HepG2 (cell line): ENCODE results near the gene FGF3. TPM values are rescaled to one million over a fixed set of nuclear protein-coding genes. Genes with fewer than 3 reads are reported as not detected.

Source experiments
- ATAC-seq: fragments of 200-7000 bp; cut with Tn5 transposase; 3 replicates; pipeline ENCODE4 v1.9.1; 2020; ENCODE audit warnings: mild to moderate bottlenecking, moderate library complexity
- BruUV-seq: library from RNA; stranded (reverse); fragments of 400-500 nt; replicated peaks from 2 replicates; lab custom pipeline; 2021; lab: Mats Ljungman, UMichigan
- CTCF ChIA-PET: fragments of 300-600 bp; formaldehyde crosslinking; extraction: SDS; loops from one replicate; lab custom pipeline; 2021; ENCODE audit warnings: low total read pairs, inconsistent platforms, low intra/inter-chr PET ratio; lab: Yijun Ruan, JAX
- POLR2A ChIA-PET: fragments of 350-600 bp; sonication (Branson Sonifier 250); formaldehyde crosslinking; loops from one replicate; lab custom pipeline; 2020; ENCODE audit warnings: antibody characterized with exemption, inconsistent platforms; lab: Yijun Ruan, JAX
- DNase-seq: peaks from one replicate; pipeline ENCODE4 v3.0.0-alpha.2; 2015; ENCODE audit warnings: low spot score
- FAIRE-seq: peaks from 3 replicates; lab custom pipeline; 2011; peaks lifted over from hg19 to GRCh38; lab: Jason Lieb, UNC
- H2AFZ ChIP-seq: one replicate; pipeline ENCODE4 v1.6.1; 2011; ENCODE audit warnings: low read length, inconsistent platforms
- H3K27ac ChIP-seq: fragments of 300-600 bp; 3 replicates; pipeline ENCODE4 v1.8.0; 2011; ENCODE audit warnings: mixed run types, mild to moderate bottlenecking, mixed read lengths, low read length, inconsistent platforms; ENCODE audit not compliant: insufficient read depth; ENCODE audit errors: extremely low read length
- H3K27me3 ChIP-seq, 2 experiments: fragments of 200-600 bp in 1 of 2; 2 replicates in 1 of 2; 3 replicates in 1 of 2; pipeline versions ENCODE4 v1.6.0 to v1.8.0; 2011; ENCODE audit warnings: low read length in 2 of 2, mild to moderate bottlenecking in 2 of 2, moderate library complexity in 2 of 2, inconsistent platforms in 1 of 2; ENCODE audit not compliant: insufficient read depth in 2 of 2, control insufficient read depth in 1 of 2
- H3K36me3 ChIP-seq, 2 experiments: fragments of 200-600 bp in 1 of 2; replicated peaks in 1 of 2; 2 replicates in 1 of 2; 3 replicates in 1 of 2; pipeline versions ENCODE4 v1.5.1 to v1.8.0; 2011; ENCODE audit warnings: low read length in 2 of 2, inconsistent platforms in 1 of 2; ENCODE audit not compliant: insufficient read depth in 2 of 2, control insufficient read depth in 1 of 2
- H3K4me1 ChIP-seq: 2 replicates; pipeline ENCODE4 v1.5.1; 2012; ENCODE audit warnings: low read length, inconsistent platforms; ENCODE audit not compliant: insufficient read depth
- H3K4me2 ChIP-seq: 2 replicates; pipeline ENCODE4 v1.6.0; 2011; ENCODE audit warnings: low read depth, low read length, inconsistent platforms
- H3K4me3 ChIP-seq, 3 experiments: fragments of 200-600 bp in 1 of 3; sonication (generic), shearing (Covaris generic) in 1 of 3; replicated peaks in 1 of 3; 2 replicates each; pipeline ENCODE4 v1.5.1; 2011 to 2016; ENCODE audit warnings: low read length in 3 of 3, inconsistent platforms in 2 of 3, low read depth in 2 of 3, mild to moderate bottlenecking in 2 of 3, control low read depth in 1 of 3, mixed read lengths in 1 of 3; ENCODE audit not compliant: insufficient read depth in 1 of 3
- H3K79me2 ChIP-seq: one replicate; pipeline ENCODE4 v1.6.1; 2011; ENCODE audit warnings: low read length, inconsistent platforms; ENCODE audit not compliant: insufficient read depth
- H3K9ac ChIP-seq: 2 replicates; pipeline ENCODE4 v1.6.0; 2011; ENCODE audit warnings: mild to moderate bottlenecking, low read depth, low read length, inconsistent platforms; ENCODE audit not compliant: insufficient read depth
- H3K9me3 ChIP-seq: 2 replicates; pipeline ENCODE4 v1.5.1; 2012; ENCODE audit warnings: mild to moderate bottlenecking, low read length
- H4K20me1 ChIP-seq: 2 replicates; pipeline ENCODE4 v1.6.0; 2011; ENCODE audit warnings: inconsistent platforms, mild to moderate bottlenecking, low read length, moderate library complexity; ENCODE audit not compliant: insufficient read depth
- AHR ChIP-seq: IDR thresholded peaks from 2 replicates; pipeline ENCODE4 v1.6.1; 2018; ENCODE audit warnings: missing genetic modification reagents, missing compliant biosample characterization
- AKAP8 ChIP-seq: sonication (generic); formaldehyde crosslinking; IDR thresholded peaks from 2 replicates; pipeline ENCODE4 v1.5.1; 2020; ENCODE audit warnings: mild to moderate bottlenecking, missing genetic modification reagents
- BHLHE40 ChIP-seq: IDR thresholded peaks from 2 replicates; pipeline ENCODE4 v1.6.1; 2011; ENCODE audit warnings: low read length, improper control_type of control experiment
- CHD2 ChIP-seq: IDR thresholded peaks from 2 replicates; pipeline ENCODE4 v1.6.1; 2011; ENCODE audit warnings: low read depth, low read length, improper control_type of control experiment
- MIER3 ChIP-seq: IDR thresholded peaks from 2 replicates; pipeline ENCODE4 v1.6.1; 2016; ENCODE audit warnings: missing compliant biosample characterization, borderline replicate concordance
- MTF2 ChIP-seq: sonication (generic); formaldehyde crosslinking; IDR thresholded peaks from 2 replicates; pipeline ENCODE4 v1.5.0; 2020; ENCODE audit warnings: missing genetic modification reagents, borderline replicate concordance
- NCOR1 ChIP-seq: fragments of 200-600 bp; sonication (generic); IDR thresholded peaks from 2 replicates; pipeline ENCODE4 v1.7.0; 2017; ENCODE audit warnings: antibody characterized with exemption, low read length, borderline replicate concordance
- POLR2G ChIP-seq: fragments of 200-400 bp; formaldehyde crosslinking; IDR thresholded peaks from 2 replicates; pipeline ENCODE4 v1.6.1; 2018; ENCODE audit warnings: mild to moderate bottlenecking, low read depth, low read length, moderate library complexity
- RAD21 ChIP-seq: fragments of 450-650 bp; formaldehyde crosslinking; IDR thresholded peaks from 2 replicates; pipeline ENCODE4 v1.5.0; 2020; ENCODE audit warnings: mild to moderate bottlenecking
- RCOR2 ChIP-seq: IDR thresholded peaks from 2 replicates; pipeline ENCODE4 v1.6.1; 2016; ENCODE audit warnings: missing biosample characterization, missing genetic modification reagents
- RFXAP ChIP-seq: sonication (generic); formaldehyde crosslinking; IDR thresholded peaks from 2 replicates; pipeline ENCODE4 v1.4.0; 2020; ENCODE audit warnings: missing genetic modification reagents, borderline replicate concordance
- ZHX1 ChIP-seq: sonication (generic); formaldehyde crosslinking; IDR thresholded peaks from 2 replicates; pipeline ENCODE4 v1.8.1; 2022; ENCODE audit warnings: low read depth, mild to moderate bottlenecking, missing genetic modification reagents
- ZNF138 ChIP-seq: sonication (generic); formaldehyde crosslinking; IDR thresholded peaks from 2 replicates; pipeline ENCODE4 v1.5.0; 2020; ENCODE audit warnings: mild to moderate bottlenecking, low read depth, missing genetic modification reagents
- ZNF563 ChIP-seq: sonication (generic); formaldehyde crosslinking; IDR thresholded peaks from 2 replicates; pipeline ENCODE4 v1.8.0; 2022; ENCODE audit warnings: mild to moderate bottlenecking, moderate library complexity, missing genetic modification reagents
- ZNF580 ChIP-seq: IDR thresholded peaks from 2 replicates; pipeline ENCODE4 v1.6.1; 2016; ENCODE audit warnings: low read depth, borderline replicate concordance
- ZNF615 ChIP-seq: sonication (generic); formaldehyde crosslinking; IDR thresholded peaks from 2 replicates; pipeline ENCODE4 v1.5.0; 2020; ENCODE audit warnings: mild to moderate bottlenecking, missing genetic modification reagents, borderline replicate concordance
- WGBS: methylation state at CpG from one replicate; pipeline ENCODE4 v1.1.6; 2017; ENCODE audit warnings: low lambda C conversion rate; 5-methylcytosine and 5-hydroxymethylcytosine counted together
- in situ Hi-C: cut with HindIII; loops from 2 replicates; pipeline ENCODE4 v1.10.0; 2017; ENCODE audit warnings: low pct_unique_long_range_greater_than_20kb; ENCODE audit not compliant: extremely low pct_ligation_motif_present
- intact Hi-C: fragments of 100-400 bp; cut with micrococcal nuclease; formaldehyde crosslinking; loops from one replicate; pipeline ENCODE4 v1.10.0; 2022; ENCODE audit not compliant: unreplicated experiment
- polyA plus RNA-seq, 8 experiments: library from polyadenylated mRNA; depleted of rRNA in 3 of 8; stranded (reverse) in 7 of 8; unstranded in 1 of 8; fragments of >200 nt; fragmentation: Illumina TruSeq in 4 of 8; extraction: Trizol in 4 of 8; gene quantifications; 2 replicates each; pipeline versions ENCODE4 v1.2.1 to v1.2.3, GENCODE V29; 2011 to 2016; ENCODE audit warnings: low read depth in 4 of 8, missing spikeins in 1 of 8, mixed read lengths in 1 of 8; ENCODE audit not compliant: insufficient read depth in 1 of 8
- total RNA-seq, 5 experiments: library from RNA; depleted of rRNA; stranded (reverse); fragments of >200 nt; fragmentation: Illumina TruSeq; extraction: Trizol; gene quantifications; 2 replicates each; pipeline ENCODE4 v1.2.3, GENCODE V29; 2016; ENCODE audit warnings: low read depth in 1 of 5

Gene FGF3
- total and polyA plus RNA-seq, 2 of the 13 experiments (the other 11 are each of a cell fraction or from before 2014, with no cell fraction given): not detected

- WGBS: 24% methylated on average over 6 of the region's 9 CpGs
- H2AFZ ChIP-seq: no peak overlapping the region
- no TSS peak for BruUV-seq
- no peaks in the 10 kb centered on the region for H3K4me1 ChIP-seq
- ATAC-seq (no peak), FAIRE-seq (no peak), DNase-seq (no peak)
- H3K4me2 ChIP-seq: no peak overlapping the region
- no peaks in the 10 kb centered on the region for H3K9me3 ChIP-seq
- H3K36me3 ChIP-seq: no peaks in the 10 kb centered on the region
- CTCF ChIA-PET: no interaction called here
- POLR2A ChIA-PET: no interaction called here
- H3K27me3 ChIP-seq: peaks cover 0 to 32% of the 10 kb centered on the region in 2 experiments; a peak in 3 of 5 replicates
- no peak overlapping the region for H3K4me3 ChIP-seq
- TF ChIP-seq POLR2G: no peak
- no peak for TF ChIP-seq ZHX1 (CRISPR knock-in tag)
- no peak for TF ChIP-seq MIER3 (CRISPR knock-in tag)
- no peak for TF ChIP-seq RCOR2 (CRISPR knock-in tag)
- no peak for TF ChIP-seq AHR (CRISPR knock-in tag)
- TF ChIP-seq ZNF580 (CRISPR knock-in tag): no peak
- no peak for TF ChIP-seq AKAP8
- TF ChIP-seq ZNF138 (CRISPR knock-in tag): no peak
- no peak for TF ChIP-seq RFXAP
- no peak for TF ChIP-seq MTF2 (CRISPR knock-in tag)
- TF ChIP-seq NCOR1: no peak
- TF ChIP-seq ZNF615: no peak
- no peak for TF ChIP-seq CHD2
- TF ChIP-seq RAD21: no peak
- TF ChIP-seq BHLHE40: no peak
- no peak for TF ChIP-seq ZNF563 (CRISPR knock-in tag)
- intact Hi-C loops (no loop called here), in situ Hi-C loops (no loop called here)
- no peaks in the 10 kb centered on the region for H3K79me2 ChIP-seq
- H4K20me1 ChIP-seq: no peaks in the 10 kb centered on the region
- H3K9ac ChIP-seq: no peak overlapping the region
- no peak overlapping the region for H3K27ac ChIP-seq
Observed at GRCh38 chr11:69860796-69861445, 41.7 kb upstream of the FGF3 start.
